A673 (cell line): Measurements from ENCODE around the gene RINT1. TPM values are rescaled to one million over a fixed set of nuclear protein-coding genes. Genes with fewer than 3 reads are reported as not detected.
"Not testable (repeated sequence)": the region's sequence is repeated elsewhere in the genome, so short reads cannot be mapped to it uniquely, and the experiment has no call there.

Source experiments
- BruUV-seq: library from RNA; stranded (reverse); fragments of 400-500 nt; replicated peaks from 2 replicates; lab custom pipeline; 2021; lab: Mats Ljungman, UMichigan
- CTCF ChIA-PET: fragments of 300-600 bp; sonication (Branson Sonifier 250); formaldehyde crosslinking; loops from one replicate; lab custom pipeline; 2022; ENCODE audit warnings: antibody characterized with exemption; lab: Charles Lee
- POLR2A ChIA-PET: fragments of 300-600 bp; sonication (Branson Sonifier 250); formaldehyde crosslinking; loops from one replicate; lab custom pipeline; 2022; ENCODE audit warnings: antibody characterized with exemption; ENCODE audit not compliant: low non-redundant PET; lab: Charles Lee
- DNase-seq: peaks from one replicate; pipeline ENCODE4 v3.0.0-alpha.2; 2015; ENCODE audit warnings: low spot score
- H3K27ac ChIP-seq: fragments of 200-600 bp; sonication (generic); 2 replicates; pipeline ENCODE4 v1.5.1; 2016; ENCODE audit warnings: mixed run types, low read depth, mild to moderate bottlenecking, mixed read lengths, antibody characterized with exemption, low read length; ENCODE audit not compliant: poor library complexity, severe bottlenecking
- H3K27me3 ChIP-seq: fragments of 200-600 bp; sonication (generic); replicated peaks from 2 replicates; pipeline ENCODE4 v1.6.1; 2017; ENCODE audit warnings: mixed run types, low read depth, mild to moderate bottlenecking, mixed read lengths, antibody characterized with exemption, low read length; ENCODE audit not compliant: insufficient read depth, poor library complexity
- H3K36me3 ChIP-seq: fragments of 200-600 bp; sonication (generic); 2 replicates; pipeline ENCODE4 v1.6.1; 2016; ENCODE audit warnings: mixed run types, mild to moderate bottlenecking, mixed read lengths, antibody characterized with exemption, low read length; ENCODE audit not compliant: insufficient read depth, poor library complexity, severe bottlenecking
- H3K4me1 ChIP-seq: fragments of 200-600 bp; sonication (generic); 2 replicates; pipeline ENCODE4 v1.6.1; 2017; ENCODE audit warnings: mixed run types, mild to moderate bottlenecking, mixed read lengths, antibody characterized with exemption, low read length; ENCODE audit not compliant: insufficient read depth, poor library complexity, severe bottlenecking
- H3K4me3 ChIP-seq: fragments of 200-600 bp; sonication (generic); 2 replicates; pipeline ENCODE4 v1.5.1; 2016; ENCODE audit warnings: low read depth, mixed run types, mild to moderate bottlenecking, mixed read lengths, low read length; ENCODE audit not compliant: poor library complexity, severe bottlenecking
- H3K9me3 ChIP-seq: fragments of 200-600 bp; sonication (generic); 2 replicates; pipeline ENCODE4 v1.6.1; 2016; ENCODE audit warnings: mixed run types, low read depth, mild to moderate bottlenecking, mixed read lengths, antibody characterized with exemption, low read length; ENCODE audit not compliant: poor library complexity, severe bottlenecking
- EZH2 ChIP-seq: fragments of 200-600 bp; sonication (generic); IDR thresholded peaks from 2 replicates; pipeline ENCODE4 v1.6.1; 2017; ENCODE audit warnings: borderline replicate concordance, low read depth, mild to moderate bottlenecking, mixed read lengths, antibody characterized with exemption, low read length; ENCODE audit not compliant: poor library complexity, severe bottlenecking
- intact Hi-C: fragments of 100-400 bp; cut with micrococcal nuclease; formaldehyde crosslinking; loops from one replicate; pipeline ENCODE4 v1.10.0; 2022; ENCODE audit not compliant: unreplicated experiment
- total RNA-seq: library from RNA; stranded (reverse); gene quantifications from 2 replicates; pipeline ENCODE4 v1.2.3, GENCODE V29; 2021
- TF ChIP-seq, protein P1 (sequence below): fragments of 300-800, 200-600 bp; sonication (generic); conservative IDR thresholded peaks from 2 replicates; pipeline ENCODE4 v1.5.1; 2017; ENCODE audit warnings: low read depth, mild to moderate bottlenecking, antibody characterized with exemption, low read length, moderate library complexity, mixed read lengths

The RINT1 gene
- total RNA-seq, 1 experiment from 2014 or later = 34.9 TPM

DNA sequence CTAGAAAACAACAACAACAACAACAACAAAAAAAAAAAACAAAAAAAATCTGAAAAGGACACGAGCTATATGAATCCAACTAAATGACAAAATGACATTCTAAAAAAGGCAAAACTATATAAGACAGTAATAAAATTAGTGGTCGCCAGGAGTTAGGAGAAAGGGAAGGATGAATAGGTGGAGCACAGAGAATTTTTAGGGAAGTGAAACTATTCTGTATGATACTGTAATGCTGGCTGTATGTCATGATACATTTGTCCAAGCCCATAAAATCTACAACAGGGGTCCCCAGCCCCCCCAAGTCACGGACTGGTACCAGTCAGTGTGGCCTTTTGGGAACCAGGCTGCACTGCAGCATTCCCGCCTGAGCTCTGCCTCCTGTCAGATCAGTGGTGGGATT is 7.2 kb upstream of the RINT1 start:
- no peaks in the 10 kb centered on the region for H3K27me3 ChIP-seq
- H3K36me3 ChIP-seq = no peaks in the 10 kb centered on the region
- no peak for TF ChIP-seq EZH2
- TF ChIP-seq, protein P1, sequence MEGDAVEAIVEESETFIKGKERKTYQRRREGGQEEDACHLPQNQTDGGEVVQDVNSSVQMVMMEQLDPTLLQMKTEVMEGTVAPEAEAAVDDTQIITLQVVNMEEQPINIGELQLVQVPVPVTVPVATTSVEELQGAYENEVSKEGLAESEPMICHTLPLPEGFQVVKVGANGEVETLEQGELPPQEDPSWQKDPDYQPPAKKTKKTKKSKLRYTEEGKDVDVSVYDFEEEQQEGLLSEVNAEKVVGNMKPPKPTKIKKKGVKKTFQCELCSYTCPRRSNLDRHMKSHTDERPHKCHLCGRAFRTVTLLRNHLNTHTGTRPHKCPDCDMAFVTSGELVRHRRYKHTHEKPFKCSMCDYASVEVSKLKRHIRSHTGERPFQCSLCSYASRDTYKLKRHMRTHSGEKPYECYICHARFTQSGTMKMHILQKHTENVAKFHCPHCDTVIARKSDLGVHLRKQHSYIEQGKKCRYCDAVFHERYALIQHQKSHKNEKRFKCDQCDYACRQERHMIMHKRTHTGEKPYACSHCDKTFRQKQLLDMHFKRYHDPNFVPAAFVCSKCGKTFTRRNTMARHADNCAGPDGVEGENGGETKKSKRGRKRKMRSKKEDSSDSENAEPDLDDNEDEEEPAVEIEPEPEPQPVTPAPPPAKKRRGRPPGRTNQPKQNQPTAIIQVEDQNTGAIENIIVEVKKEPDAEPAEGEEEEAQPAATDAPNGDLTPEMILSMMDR = no peak
- intact Hi-C loops = no loop called here
- no peaks in the 10 kb centered on the region for H3K9me3 ChIP-seq
- DNase-seq = no peak
- ChIA-PET POLR2A (no interaction called here), CTCF (no interaction called here)
- BruUV-seq = no TSS peak
- no peak overlapping the region for H3K27ac ChIP-seq
- H3K4me1 ChIP-seq = peaks cover 4% of the 10 kb centered on the region
- no peak overlapping the region for H3K4me3 ChIP-seq

DNA sequence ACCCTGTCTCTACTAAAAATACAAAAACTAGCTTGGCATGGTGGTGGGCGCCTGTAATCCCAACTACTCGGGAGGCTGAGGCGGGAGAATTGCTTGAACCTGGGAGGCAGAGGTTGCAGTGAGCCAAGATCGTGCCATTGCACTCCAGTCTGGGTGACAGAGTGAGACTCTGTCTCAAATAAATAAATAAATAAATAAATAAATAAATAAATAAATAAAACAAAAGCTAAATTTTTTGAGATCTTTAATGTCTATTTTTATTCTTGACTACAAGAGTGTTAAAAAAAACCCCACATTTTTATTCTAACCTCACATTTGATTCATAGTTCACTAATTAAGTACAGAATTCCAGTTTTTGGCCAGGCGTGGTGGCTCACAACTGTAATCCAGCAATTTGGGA is 4.3 kb upstream of the RINT1 start:
- H3K4me3 ChIP-seq, CTCF ChIA-PET, H3K4me1 ChIP-seq, POLR2A ChIA-PET, DNase-seq, BruUV-seq, H3K36me3 ChIP-seq, intact Hi-C loops, H3K9me3 ChIP-seq, H3K27ac ChIP-seq, H3K27me3 ChIP-seq: not testable (repeated sequence)

DNA sequence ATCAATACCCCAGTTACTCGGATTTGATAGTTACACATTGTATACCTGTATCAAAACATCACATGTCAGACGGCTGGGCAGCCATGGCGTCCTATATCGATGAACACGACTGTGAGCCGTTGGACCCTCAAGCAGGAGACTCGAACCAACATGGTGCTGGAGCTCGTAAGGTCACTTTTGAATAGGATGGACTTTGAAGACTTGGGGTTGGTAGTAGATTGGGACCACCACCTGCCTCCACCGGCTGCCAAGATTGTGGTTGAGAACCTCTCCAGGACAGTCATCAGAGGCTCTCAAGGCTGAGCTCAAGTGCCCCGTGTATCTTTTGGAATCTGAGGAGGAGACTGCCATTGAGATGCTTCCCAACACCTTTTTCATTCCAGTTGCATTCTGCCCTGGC is 1.9 kb upstream of the RINT1 start:
- TF ChIP-seq EZH2 = no peak
- TF ChIP-seq, protein P1 = no peak
- ChIA-PET CTCF (no interaction called here), POLR2A (no interaction called here)
- Histone ChIP-seq H3K9me3 (no peaks in the 10 kb centered on the region), H3K36me3 (peaks cover 3% of the 10 kb centered on the region), H3K4me3 (no peak overlapping the region), H3K27me3 (no peaks in the 10 kb centered on the region), H3K27ac (no peak overlapping the region), H3K4me1 (peaks cover 6% of the 10 kb centered on the region)
- DNase-seq = no peak
- intact Hi-C loops = no loop called here
- BruUV-seq = no TSS peak

DNA sequence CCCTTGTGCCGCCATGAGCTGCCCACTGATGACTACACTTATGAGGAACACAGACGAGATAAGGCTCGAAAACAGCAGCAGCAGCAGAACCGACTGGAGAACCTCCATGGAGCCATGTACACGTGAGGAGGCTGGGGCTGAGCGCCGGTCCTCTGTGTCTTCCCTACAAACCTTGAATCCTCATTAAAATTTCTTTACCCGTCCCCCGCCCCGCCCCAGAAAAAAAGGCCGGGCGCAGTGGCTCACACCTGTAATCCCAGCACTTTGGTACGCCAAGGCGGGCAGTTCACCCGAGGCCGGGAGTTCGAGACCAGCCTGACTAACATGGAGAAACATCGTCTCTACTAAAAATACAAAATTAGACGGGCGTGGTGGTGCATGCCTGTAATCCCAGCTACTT is 1.5 kb upstream of the RINT1 start:
- H3K27ac ChIP-seq = no peak overlapping the region
- H3K36me3 ChIP-seq = peaks cover 3% of the 10 kb centered on the region
- no peak overlapping the region for H3K4me3 ChIP-seq
- no peaks in the 10 kb centered on the region for H3K9me3 ChIP-seq
- peaks cover 6% of the 10 kb centered on the region for H3K4me1 ChIP-seq
- intact Hi-C loops = no loop called here
- no TSS peak for BruUV-seq
- DNase-seq = no peak
- ChIA-PET CTCF (no interaction called here), POLR2A (no interaction called here)
- H3K27me3 ChIP-seq = no peaks in the 10 kb centered on the region
- TF ChIP-seq, protein P1 = no peak
- TF ChIP-seq EZH2 = no peak
